Activated naive CD4-positive, alpha-beta T cell treated with anti-CD3 and anti-CD28 coated beads, Interleukin-2, amount 50 U/mL, for 24 hours (primary cell): ENCODE data around the gene FNIP2.
"Not testable (repeated sequence)": the region's sequence is repeated elsewhere in the genome, so short reads cannot be mapped to it uniquely, and the experiment has no call there.

ENCODE experiments used
- H3K27ac Mint-ChIP-seq: one replicate; pipeline ENCODE4 v1.8.0; 2021; ENCODE audit warnings: mild to moderate bottlenecking, mixed read lengths
- H3K27me3 Mint-ChIP-seq: one replicate; pipeline ENCODE4 v1.8.0; 2021; ENCODE audit warnings: mixed read lengths
- H3K36me3 Mint-ChIP-seq: one replicate; pipeline ENCODE4 v1.8.0; 2021; ENCODE audit warnings: mixed read lengths
- H3K4me1 Mint-ChIP-seq: one replicate; pipeline ENCODE4 v1.8.0; 2021; ENCODE audit warnings: mixed read lengths
- H3K4me3 Mint-ChIP-seq: one replicate; pipeline ENCODE4 v1.8.0; 2021; ENCODE audit warnings: mild to moderate bottlenecking, mixed read lengths
- H3K9me3 Mint-ChIP-seq: one replicate; pipeline ENCODE4 v1.8.0; 2021; ENCODE audit warnings: mixed read lengths

FNIP2 gene

GRCh38 chr4:158827543-158827981 lies 58.7 kb downstream of the FNIP2 start:
- no peaks in the 10 kb centered on the region for H3K27me3 Mint-ChIP-seq
- no peak overlapping the region for H3K27ac Mint-ChIP-seq
- peaks cover 29% of the 10 kb centered on the region for H3K4me1 Mint-ChIP-seq
- no peaks in the 10 kb centered on the region for H3K9me3 Mint-ChIP-seq
- H3K4me3 Mint-ChIP-seq = no peak overlapping the region
- H3K36me3 Mint-ChIP-seq = peaks cover 12% of the 10 kb centered on the region

- H3K36me3 Mint-ChIP-seq = peaks cover 12% of the 10 kb centered on the region
- not testable (repeated sequence) for H3K27me3 Mint-ChIP-seq, H3K4me3 Mint-ChIP-seq, H3K27ac Mint-ChIP-seq, H3K9me3 Mint-ChIP-seq
- peaks cover 29% of the 10 kb centered on the region for H3K4me1 Mint-ChIP-seq
Observed at GRCh38 chr4:158828151-158828550, 59.3 kb downstream of the FNIP2 start.

- peaks cover 18% of the 10 kb centered on the region for H3K36me3 Mint-ChIP-seq
- H3K9me3 Mint-ChIP-seq = no peaks in the 10 kb centered on the region
- peaks cover 29% of the 10 kb centered on the region for H3K4me1 Mint-ChIP-seq
- no peaks in the 10 kb centered on the region for H3K27me3 Mint-ChIP-seq
- H3K4me3 Mint-ChIP-seq = no peak overlapping the region
- H3K27ac Mint-ChIP-seq = no peak overlapping the region
Observed at GRCh38 chr4:158829254-158829653, 60.4 kb downstream of the FNIP2 start.

GRCh38 chr4:158833602-158834001 lies 64.8 kb downstream of the FNIP2 start:
- H3K36me3 Mint-ChIP-seq = peaks cover 20% of the 10 kb centered on the region
- no peaks in the 10 kb centered on the region for H3K4me1 Mint-ChIP-seq
- no peaks in the 10 kb centered on the region for H3K27me3 Mint-ChIP-seq
- no peak overlapping the region for H3K27ac Mint-ChIP-seq
- H3K9me3 Mint-ChIP-seq = no peaks in the 10 kb centered on the region
- no peak overlapping the region for H3K4me3 Mint-ChIP-seq

GRCh38 chr4:158835226-158836001 lies 66.6 kb downstream of the FNIP2 start:
- H3K4me3 Mint-ChIP-seq = no peak overlapping the region
- peaks cover 18% of the 10 kb centered on the region for H3K36me3 Mint-ChIP-seq
- H3K27ac Mint-ChIP-seq = no peak overlapping the region
- no peaks in the 10 kb centered on the region for H3K4me1 Mint-ChIP-seq
- H3K27me3 Mint-ChIP-seq = no peaks in the 10 kb centered on the region
- no peaks in the 10 kb centered on the region for H3K9me3 Mint-ChIP-seq

GRCh38 chr4:158836002-158836369 lies 67.2 kb downstream of the FNIP2 start:
- Mint-ChIP-seq H3K4me3 (no peak overlapping the region), H3K36me3 (peaks cover 16% of the 10 kb centered on the region), H3K9me3 (no peaks in the 10 kb centered on the region), H3K27ac (no peak overlapping the region), H3K27me3 (no peaks in the 10 kb centered on the region), H3K4me1 (no peaks in the 10 kb centered on the region)

GRCh38 chr4:158836828-158837449 lies 68.1 kb downstream of the FNIP2 start:
- H3K9me3 Mint-ChIP-seq = no peaks in the 10 kb centered on the region
- peaks cover 16% of the 10 kb centered on the region for H3K36me3 Mint-ChIP-seq
- no peak overlapping the region for H3K4me3 Mint-ChIP-seq

GRCh38 chr4:158837527-158838141 lies 68.8 kb downstream of the FNIP2 start:
- Mint-ChIP-seq H3K4me3 (no peak overlapping the region), H3K36me3 (peaks cover 16% of the 10 kb centered on the region), H3K9me3 (no peaks in the 10 kb centered on the region), H3K27ac (no peak overlapping the region), H3K4me1 (no peaks in the 10 kb centered on the region), H3K27me3 (no peaks in the 10 kb centered on the region)

More at GRCh38 chr4:158836828-158837449, 68.1 kb downstream of the FNIP2 start:
- H3K4me1 Mint-ChIP-seq = no peaks in the 10 kb centered on the region
- H3K27ac Mint-ChIP-seq = peak overlapping the region; percentile 30
- H3K27me3 Mint-ChIP-seq = no peaks in the 10 kb centered on the region

GRCh38 chr4:158840131-158840530 lies 71.3 kb downstream of the FNIP2 start:
- no peaks in the 10 kb centered on the region for H3K4me1 Mint-ChIP-seq
- peaks cover 11% of the 10 kb centered on the region for H3K36me3 Mint-ChIP-seq
- no peak overlapping the region for H3K27ac Mint-ChIP-seq
- H3K27me3 Mint-ChIP-seq = no peaks in the 10 kb centered on the region
- H3K4me3 Mint-ChIP-seq = no peak overlapping the region
- no peaks in the 10 kb centered on the region for H3K9me3 Mint-ChIP-seq

- H3K4me1 Mint-ChIP-seq = no peaks in the 10 kb centered on the region
- no peak overlapping the region for H3K4me3 Mint-ChIP-seq
- peaks cover 11% of the 10 kb centered on the region for H3K36me3 Mint-ChIP-seq
- no peaks in the 10 kb centered on the region for H3K27me3 Mint-ChIP-seq
- no peaks in the 10 kb centered on the region for H3K9me3 Mint-ChIP-seq
- no peak overlapping the region for H3K27ac Mint-ChIP-seq
Observed at GRCh38 chr4:158841540-158841939, 72.7 kb downstream of the FNIP2 start.

- H3K36me3 Mint-ChIP-seq = peaks cover 6% of the 10 kb centered on the region
- H3K4me1 Mint-ChIP-seq = peaks cover 4% of the 10 kb centered on the region
- no peak overlapping the region for H3K27ac Mint-ChIP-seq
- no peaks in the 10 kb centered on the region for H3K9me3 Mint-ChIP-seq
- no peak overlapping the region for H3K4me3 Mint-ChIP-seq
- H3K27me3 Mint-ChIP-seq = no peaks in the 10 kb centered on the region
Observed at GRCh38 chr4:158845311-158846041, 76.7 kb downstream of the FNIP2 start.

- H3K4me1 Mint-ChIP-seq = peaks cover 9% of the 10 kb centered on the region
- no peaks in the 10 kb centered on the region for H3K9me3 Mint-ChIP-seq
- no peaks in the 10 kb centered on the region for H3K27me3 Mint-ChIP-seq
- no peak overlapping the region for H3K27ac Mint-ChIP-seq
- no peak overlapping the region for H3K4me3 Mint-ChIP-seq
- H3K36me3 Mint-ChIP-seq = peaks cover 4% of the 10 kb centered on the region
Observed at GRCh38 chr4:158847535-158847934, 78.7 kb downstream of the FNIP2 start.

- no peaks in the 10 kb centered on the region for H3K27me3 Mint-ChIP-seq
- peaks cover 9% of the 10 kb centered on the region for H3K4me1 Mint-ChIP-seq
- no peak overlapping the region for H3K4me3 Mint-ChIP-seq
- H3K36me3 Mint-ChIP-seq = peaks cover 2% of the 10 kb centered on the region
- H3K9me3 Mint-ChIP-seq = no peaks in the 10 kb centered on the region
- H3K27ac Mint-ChIP-seq = no peak overlapping the region
Observed at GRCh38 chr4:158849681-158850080, 80.9 kb downstream of the FNIP2 start.

- no peaks in the 10 kb centered on the region for H3K9me3 Mint-ChIP-seq
- peaks cover 9% of the 10 kb centered on the region for H3K4me1 Mint-ChIP-seq
- H3K36me3 Mint-ChIP-seq = peaks cover 2% of the 10 kb centered on the region
- no peak overlapping the region for H3K27ac Mint-ChIP-seq
- H3K27me3 Mint-ChIP-seq = no peaks in the 10 kb centered on the region
- H3K4me3 Mint-ChIP-seq = no peak overlapping the region
Observed at GRCh38 chr4:158850371-158850770, 81.5 kb downstream of the FNIP2 start.

GRCh38 chr4:158850800-158851644 lies 82.2 kb downstream of the FNIP2 start:
- no peaks in the 10 kb centered on the region for H3K9me3 Mint-ChIP-seq
- no peak overlapping the region for H3K27ac Mint-ChIP-seq

More at GRCh38 chr4:158850800-158851644, 82.2 kb downstream of the FNIP2 start:
- Mint-ChIP-seq H3K36me3 (peaks cover 2% of the 10 kb centered on the region), H3K4me3 (no peak overlapping the region), H3K4me1 (peaks cover 9% of the 10 kb centered on the region), H3K27me3 (no peaks in the 10 kb centered on the region)
